Trophoblast cell (in vitro differentiated cells and primary cell): ENCODE data around the gene SERPINB5.

Experiments used
- DNase-seq, 2 donors: peaks; one replicate each; pipeline ENCODE4 v3.0.0-alpha.2; 2016
- H2AFZ ChIP-seq: 2 replicates; pipeline ENCODE4 v1.6.1; 2013; ENCODE audit warnings: low read length, moderate library complexity, mild to moderate bottlenecking; ENCODE audit not compliant: insufficient read depth, poor library complexity
- H2AK5ac ChIP-seq: 2 replicates; pipeline ENCODE4 v1.6.1; 2013; ENCODE audit warnings: mild to moderate bottlenecking, low read length
- H2BK120ac ChIP-seq: 2 replicates; pipeline ENCODE4 v1.6.1; 2013; ENCODE audit warnings: low read length, mild to moderate bottlenecking, moderate library complexity; ENCODE audit not compliant: insufficient read depth, poor library complexity
- H2BK12ac ChIP-seq: 2 replicates; pipeline ENCODE4 v1.6.1; 2013; ENCODE audit warnings: mild to moderate bottlenecking, low read length, moderate library complexity
- H2BK5ac ChIP-seq: 2 replicates; pipeline ENCODE4 v1.6.1; 2013; ENCODE audit warnings: low read length, low read depth, moderate library complexity, mild to moderate bottlenecking; ENCODE audit not compliant: poor library complexity
- H3K14ac ChIP-seq: 2 replicates; pipeline ENCODE4 v1.6.1; 2013; ENCODE audit warnings: mild to moderate bottlenecking, low read length
- H3K18ac ChIP-seq: 2 replicates; pipeline ENCODE4 v1.6.1; 2013; ENCODE audit warnings: mild to moderate bottlenecking, low read length
- H3K23ac ChIP-seq: 2 replicates; pipeline ENCODE4 v1.6.1; 2013; ENCODE audit warnings: low read length
- H3K27ac ChIP-seq: 2 replicates; pipeline ENCODE4 v1.5.1; 2013; ENCODE audit warnings: low read depth, mild to moderate bottlenecking, inconsistent platforms, low read length, moderate library complexity
- H3K27me3 ChIP-seq: 2 replicates; pipeline ENCODE4 v1.6.1; 2013; ENCODE audit warnings: inconsistent platforms, mild to moderate bottlenecking, low read length, moderate library complexity; ENCODE audit not compliant: insufficient read depth
- H3K36me3 ChIP-seq, 2 experiments: 1 replicate in 1 of 2; 2 replicates in 1 of 2; pipeline ENCODE4 v1.6.1; 2013; ENCODE audit warnings: low read length in 2 of 2, mild to moderate bottlenecking in 2 of 2, moderate library complexity in 1 of 2; ENCODE audit not compliant: insufficient read depth in 2 of 2, control insufficient read depth in 1 of 2
- H3K4ac ChIP-seq: 2 replicates; pipeline ENCODE4 v1.6.1; 2013; ENCODE audit warnings: low read depth, mild to moderate bottlenecking, low read length, moderate library complexity
- H3K4me1 ChIP-seq, 2 experiments: 1 replicate in 1 of 2; 2 replicates in 1 of 2; pipeline ENCODE4 v1.6.1; 2013; ENCODE audit warnings: low read length in 2 of 2, mild to moderate bottlenecking in 2 of 2, moderate library complexity in 1 of 2; ENCODE audit not compliant: insufficient read depth in 2 of 2, control insufficient read depth in 1 of 2
- H3K4me2 ChIP-seq: 2 replicates; pipeline ENCODE4 v1.6.1; 2013; ENCODE audit warnings: inconsistent platforms, mild to moderate bottlenecking, low read length, moderate library complexity
- H3K4me3 ChIP-seq: 2 replicates; pipeline ENCODE4 v1.5.1; 2013; ENCODE audit warnings: mild to moderate bottlenecking, low read depth, low read length, inconsistent platforms
- H3K79me1 ChIP-seq: one replicate; pipeline ENCODE4 v1.6.1; 2013; ENCODE audit warnings: low read length
- H3K79me2 ChIP-seq: 2 replicates; pipeline ENCODE4 v1.6.1; 2013; ENCODE audit warnings: low read length, mild to moderate bottlenecking; ENCODE audit not compliant: control insufficient read depth, insufficient read depth, poor library complexity
- H3K9ac ChIP-seq: 2 replicates; pipeline ENCODE4 v1.6.1; 2013; ENCODE audit warnings: mild to moderate bottlenecking, low read length
- H3K9me3 ChIP-seq: 2 replicates; pipeline ENCODE4 v1.6.1; 2013; ENCODE audit warnings: low read depth, mild to moderate bottlenecking, control low read depth, inconsistent platforms, low read length; ENCODE audit not compliant: insufficient read depth
- H4K12ac ChIP-seq: 2 replicates; pipeline ENCODE4 v1.6.1; 2013; ENCODE audit warnings: low read depth, mild to moderate bottlenecking, low read length, moderate library complexity
- H4K8ac ChIP-seq: 2 replicates; pipeline ENCODE4 v1.6.1; 2013; ENCODE audit warnings: low read depth, mild to moderate bottlenecking, low read length, moderate library complexity
- H4K91ac ChIP-seq: one replicate; pipeline ENCODE4 v1.6.1; 2013; ENCODE audit warnings: low read depth, mild to moderate bottlenecking, low read length, moderate library complexity
- WGBS: extraction: QIAGEN DNeasy Blood & Tissue Kit; methylation state at CpG from one replicate; pipeline ENCODE4 v1.1.7; 2013; ENCODE audit warnings: missing lambda C conversion rate; ENCODE audit not compliant: insufficient read length, insufficient coverage; ENCODE audit errors: extremely low coverage; 5-methylcytosine and 5-hydroxymethylcytosine counted together

The SERPINB5 gene

DNA sequence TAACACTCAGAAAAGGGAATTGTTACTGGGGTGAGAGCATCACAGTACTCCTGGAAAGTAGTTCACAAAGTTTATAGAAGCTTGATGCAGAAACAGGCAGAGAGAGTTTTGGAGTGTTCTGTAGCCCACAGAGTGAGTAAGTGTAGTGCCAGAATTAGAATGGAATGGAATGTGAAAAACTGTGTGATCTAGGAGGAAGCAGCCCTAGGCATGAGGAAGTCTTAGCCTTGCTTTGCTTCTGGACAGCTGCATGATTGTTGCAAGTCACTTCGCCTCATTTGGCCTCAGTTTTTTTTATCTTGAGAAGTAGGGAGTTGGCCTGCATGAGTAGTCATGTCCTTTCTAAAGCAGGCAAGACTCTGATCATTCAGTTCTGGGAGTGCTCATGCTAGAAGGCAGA is 76.3 kb downstream of the SERPINB5 start:
- Histone ChIP-seq H4K12ac (no peak overlapping the region), H3K79me1 (no peaks in the 10 kb centered on the region), H3K4me3 (no peak overlapping the region), H3K9ac (no peak overlapping the region), H3K23ac (no peak overlapping the region), H4K8ac (no peak overlapping the region), H3K27ac (no peak overlapping the region), H3K79me2 (no peaks in the 10 kb centered on the region), H3K4me1 (peaks cover 3 to 5% of the 10 kb centered on the region in 2 experiments), H2AK5ac (no peak overlapping the region), H3K4ac (no peak overlapping the region), H2BK5ac (no peak overlapping the region), H4K91ac (no peak overlapping the region), H2BK12ac (no peak overlapping the region), H3K14ac (no peak overlapping the region), H3K27me3 (no peaks in the 10 kb centered on the region), H3K18ac (no peak overlapping the region), H2BK120ac (no peak overlapping the region), H3K4me2 (no peak overlapping the region), H3K9me3 (no peaks in the 10 kb centered on the region), H3K36me3 (no peaks in the 10 kb centered on the region), H2AFZ (no peak overlapping the region)
- WGBS, result no CpG with 5 or more reads among the region's 1 CpG
- peak; percentile 74 to 86 for DNase-seq
